AG08395 (cell line): ENCODE data around the gene DMD.
A peak's percentile ranks its signal among the peaks of the same experiment; 100 is the strongest.
"Not testable (repeated sequence)": the region's sequence is repeated elsewhere in the genome, so short reads cannot be mapped to it uniquely, and the experiment has no call there.

ENCODE experiments used
- DNase-seq: peaks from one replicate; pipeline ENCODE4 v3.0.0; 2012; ENCODE audit warnings: mixed read lengths, low spot score

The DMD gene

DNA sequence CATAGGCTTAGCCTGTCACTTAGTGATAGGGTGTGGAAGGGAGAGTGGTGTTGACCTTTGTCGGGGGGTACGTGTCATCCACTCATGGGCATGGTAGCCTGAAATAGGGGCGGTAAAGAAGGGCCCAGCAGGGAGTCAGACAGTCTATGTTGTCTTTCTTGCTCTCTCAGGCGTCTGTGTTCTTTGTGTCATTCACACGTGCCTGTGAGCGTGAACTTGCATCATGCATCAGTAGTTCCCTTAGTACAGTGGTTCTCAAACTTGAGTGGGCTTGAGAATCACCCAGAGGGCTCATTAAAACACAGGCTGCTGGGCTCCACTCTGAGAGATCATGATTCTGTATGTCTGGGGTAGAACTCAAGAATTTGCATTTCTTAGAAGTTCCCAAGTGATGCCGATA lies 1688.6 kb downstream of the DMD start:
- no peak for DNase-seq

DNA sequence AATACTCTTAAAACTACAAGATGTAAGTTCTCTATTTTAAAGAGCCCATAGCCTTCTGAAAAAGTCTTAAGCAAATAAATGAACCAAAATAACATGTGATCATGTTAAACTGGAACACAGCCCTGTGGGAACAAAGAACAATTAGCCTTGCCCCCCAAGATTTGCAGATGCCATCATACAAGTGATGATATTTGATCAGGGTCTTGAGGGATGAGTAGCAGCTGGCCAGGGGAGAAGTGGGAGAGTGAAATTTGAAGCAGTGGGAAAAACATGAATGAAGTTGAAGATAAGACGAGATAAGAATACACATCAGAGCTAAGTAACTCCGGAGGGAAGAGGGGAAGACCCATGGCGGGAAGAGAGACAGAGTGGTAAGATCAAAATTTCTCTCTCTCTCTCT lies 1689.4 kb downstream of the DMD start:
- DNase-seq, result no peak

DNA sequence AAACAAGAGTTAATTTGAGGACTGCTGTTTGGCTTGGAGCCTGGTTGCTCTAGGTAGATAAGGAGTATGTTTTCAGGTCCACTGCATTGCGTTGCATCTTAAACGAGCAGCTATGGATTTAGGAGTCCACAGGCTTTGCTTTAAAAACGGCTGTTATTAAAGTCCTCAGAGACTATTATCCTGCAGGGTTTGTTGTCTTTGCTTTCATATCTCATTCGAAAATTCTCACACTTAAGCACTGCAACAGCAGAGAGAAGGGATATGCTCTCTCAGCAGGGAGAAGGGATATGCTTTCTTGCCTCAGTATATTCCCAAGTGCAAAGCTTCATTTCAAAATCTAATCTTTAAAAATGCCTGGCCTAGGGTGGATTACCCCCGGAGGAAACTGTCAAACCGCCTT lies 1694.8 kb downstream of the DMD start:
- DNase-seq, result no peak

DNA sequence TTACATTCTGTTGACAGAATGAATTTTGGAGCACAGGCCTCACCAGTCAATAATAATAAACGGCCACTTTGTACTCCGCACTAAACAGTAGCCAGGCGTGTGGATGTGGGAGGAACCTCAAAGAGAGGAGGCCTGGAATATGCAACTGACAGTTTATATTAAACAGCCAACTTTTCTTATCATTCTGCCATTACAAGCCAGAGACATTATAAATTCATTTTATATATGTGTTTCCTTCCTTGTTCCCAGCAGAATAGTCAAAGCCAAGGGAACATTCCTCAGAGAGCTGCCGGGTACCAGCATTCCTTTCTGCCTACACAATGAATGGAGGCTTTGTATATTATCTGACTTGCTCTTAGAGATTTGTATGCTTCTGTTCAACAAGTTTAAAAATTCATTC lies 1703.0 kb downstream of the DMD start:
- DNase-seq, result peak; percentile 25

DNA sequence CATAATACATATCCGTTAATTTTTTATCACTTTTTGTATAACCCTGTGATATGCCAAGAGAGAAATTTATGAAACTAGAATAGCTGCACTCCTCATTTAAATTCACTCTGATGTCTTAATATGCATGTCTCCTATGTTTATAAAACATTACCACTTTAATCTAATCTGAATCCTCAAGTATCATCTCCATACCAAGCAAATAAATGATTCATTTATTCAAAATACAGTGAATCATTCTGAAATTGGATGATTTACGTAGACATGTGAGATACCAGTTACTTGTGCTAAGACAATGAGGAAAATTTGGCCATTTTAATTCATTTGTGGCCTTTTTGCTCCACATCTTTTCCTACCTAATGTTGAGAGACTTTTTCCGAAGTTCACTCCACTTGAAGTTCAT lies 1704.4 kb downstream of the DMD start:
- DNase-seq, result no peak

DNA sequence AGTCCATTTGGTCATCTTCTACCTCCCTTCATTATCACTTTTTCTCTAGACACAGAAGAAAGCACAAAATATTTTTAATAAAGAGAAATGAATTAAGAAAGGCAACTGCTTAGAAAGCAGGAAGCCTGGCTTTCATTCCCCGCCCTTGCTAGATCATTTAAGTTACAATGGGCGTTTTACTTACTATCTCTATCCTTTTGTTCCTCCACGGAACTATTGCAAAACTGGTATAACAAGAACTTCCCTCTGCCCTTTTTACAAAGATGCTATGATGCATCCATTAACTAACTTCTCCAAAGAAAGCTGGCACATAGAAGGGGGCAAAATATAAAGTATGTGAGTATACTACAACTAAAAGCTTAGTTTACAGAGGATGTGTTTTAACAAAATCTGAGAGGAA lies 1705.0 kb downstream of the DMD start:
- DNase-seq, result no peak

DNA sequence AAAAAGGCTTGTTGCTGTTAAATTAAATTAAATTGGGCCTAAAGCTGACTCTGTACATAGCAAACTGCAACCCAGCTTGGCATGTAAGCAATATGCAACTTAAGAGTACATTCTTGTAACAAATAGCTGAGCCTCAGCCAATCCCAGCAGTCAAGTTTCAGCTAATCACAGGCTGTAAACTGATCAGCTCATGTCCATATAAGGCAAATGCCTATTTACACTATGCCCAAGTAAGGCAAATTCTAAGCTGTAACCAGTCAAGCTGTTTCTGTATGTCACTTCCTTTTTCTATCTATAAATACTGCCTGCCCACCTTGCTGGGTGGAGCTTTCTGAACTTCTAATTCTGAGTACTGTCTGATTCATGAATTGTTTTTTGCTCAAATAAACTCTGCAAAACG lies 1710.4 kb downstream of the DMD start:
- DNase-seq, result no peak

DNA sequence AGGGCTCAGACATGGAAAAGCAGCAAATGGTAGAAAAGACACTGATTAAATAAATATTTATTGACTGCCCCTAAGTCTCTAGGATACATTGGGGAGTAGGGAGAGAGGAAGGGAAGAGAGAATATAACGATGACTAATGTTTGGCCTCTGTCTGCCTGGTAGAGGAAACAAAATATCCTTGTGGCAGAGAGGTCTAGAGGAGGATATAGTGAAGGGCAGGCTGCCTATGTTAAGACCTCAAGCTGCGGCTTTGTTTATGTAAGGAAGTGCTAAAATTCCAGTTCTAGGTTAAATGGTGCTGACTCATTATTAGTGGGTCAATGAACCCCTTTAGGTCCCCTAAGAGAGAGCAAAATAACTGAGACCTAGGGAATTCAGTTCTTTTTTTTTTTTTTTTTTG lies 1712.2 kb downstream of the DMD start:
- no peak for DNase-seq

DNA sequence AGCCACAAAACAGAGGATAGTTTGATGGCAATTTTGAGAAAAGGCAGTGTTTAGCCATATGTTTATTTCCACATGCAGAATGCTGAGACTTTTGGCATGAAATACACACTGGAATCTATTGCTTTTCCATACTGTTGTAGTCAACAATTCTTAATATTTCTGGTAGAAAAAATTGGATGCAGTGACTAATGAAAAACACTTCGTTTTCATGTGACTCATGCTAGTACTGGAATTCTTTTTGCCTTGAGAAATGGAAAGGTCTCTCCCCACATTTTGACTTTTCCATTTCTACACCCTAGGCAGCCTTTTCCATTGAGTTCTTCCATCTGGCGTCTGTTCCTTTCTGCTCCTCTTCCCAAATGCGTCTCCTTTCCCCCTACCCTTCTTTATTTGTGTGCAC lies 1714.3 kb downstream of the DMD start:
- DNase-seq, result peak; percentile 7

DNA sequence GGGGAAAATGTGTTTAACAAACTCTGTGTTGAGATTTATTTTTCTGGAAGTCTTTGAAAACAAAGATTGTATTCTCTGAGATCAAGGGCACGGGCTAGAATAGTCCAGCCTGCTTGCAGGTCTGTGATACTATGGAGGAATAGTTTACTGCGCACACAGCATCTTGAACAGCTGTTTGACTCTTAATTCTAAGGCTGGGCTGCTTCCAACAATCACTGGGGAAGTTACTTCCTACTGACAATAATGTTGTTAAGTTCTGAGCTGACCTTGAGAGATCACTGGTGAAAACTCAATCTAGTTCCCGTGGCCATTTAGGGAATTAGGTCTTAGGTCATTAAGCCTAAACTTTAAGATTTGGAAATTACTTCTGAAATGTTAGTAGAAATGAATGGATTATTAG lies 1723.4 kb downstream of the DMD start:
- no peak for DNase-seq

DNA sequence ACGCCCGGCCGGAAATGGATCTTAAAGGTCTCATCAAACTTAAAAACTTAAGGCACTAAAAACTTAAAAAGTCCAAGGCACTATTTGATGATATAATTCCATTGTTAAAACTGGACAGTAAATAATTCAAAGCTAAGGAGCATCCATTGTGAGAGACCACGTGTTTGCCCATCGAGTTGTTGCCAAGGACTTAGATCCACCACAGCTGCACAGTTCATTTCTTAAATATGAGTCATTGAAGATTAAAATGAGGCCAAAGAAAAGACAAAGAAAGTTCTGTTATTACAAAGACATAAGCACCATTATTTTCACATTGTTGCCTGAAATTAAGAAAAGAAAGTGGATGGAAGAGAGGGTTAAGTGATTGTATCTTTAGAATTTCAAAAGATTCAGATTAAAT lies 1728.0 kb downstream of the DMD start:
- peak; percentile 55 for DNase-seq

DNA sequence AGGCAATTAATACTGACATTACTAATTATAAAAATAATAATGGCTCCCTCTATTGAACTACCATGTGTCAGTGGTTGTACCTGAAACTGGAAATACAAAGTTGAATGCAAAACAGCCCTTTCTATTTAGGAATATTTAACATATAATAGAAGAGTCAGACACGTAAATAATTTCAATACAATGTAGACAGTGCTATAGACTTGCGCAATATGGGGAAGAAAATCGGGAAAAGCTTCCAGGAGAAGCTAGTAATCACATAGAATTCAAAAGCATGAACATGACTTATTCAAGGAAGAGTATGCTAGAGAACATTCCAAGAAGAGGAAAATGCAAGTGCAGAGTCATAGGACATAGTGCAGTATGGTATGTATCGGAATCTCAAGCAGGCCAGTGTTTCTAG lies 1730.7 kb downstream of the DMD start:
- DNase-seq, result no peak

DNA sequence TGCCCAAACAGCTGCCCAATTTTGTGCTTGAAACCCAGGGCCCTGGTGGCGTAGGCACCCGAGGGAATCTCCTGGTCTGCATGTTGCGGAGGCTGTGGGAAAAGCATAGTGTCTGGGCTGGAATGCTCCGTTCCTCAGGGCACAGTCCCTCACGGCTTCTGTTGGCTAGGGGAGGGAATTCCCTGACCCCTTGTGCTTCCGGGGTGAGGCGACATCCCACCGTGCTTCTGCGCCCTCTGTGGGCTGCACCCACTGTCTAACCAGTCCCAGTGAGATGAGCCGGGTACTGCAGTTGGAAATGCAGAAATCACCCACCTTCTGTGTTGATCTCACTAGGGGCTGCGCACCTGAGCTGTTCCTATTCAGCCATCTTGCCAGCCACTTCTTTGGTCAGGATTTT lies 1740.1 kb downstream of the DMD start:
- no peak for DNase-seq

DNA sequence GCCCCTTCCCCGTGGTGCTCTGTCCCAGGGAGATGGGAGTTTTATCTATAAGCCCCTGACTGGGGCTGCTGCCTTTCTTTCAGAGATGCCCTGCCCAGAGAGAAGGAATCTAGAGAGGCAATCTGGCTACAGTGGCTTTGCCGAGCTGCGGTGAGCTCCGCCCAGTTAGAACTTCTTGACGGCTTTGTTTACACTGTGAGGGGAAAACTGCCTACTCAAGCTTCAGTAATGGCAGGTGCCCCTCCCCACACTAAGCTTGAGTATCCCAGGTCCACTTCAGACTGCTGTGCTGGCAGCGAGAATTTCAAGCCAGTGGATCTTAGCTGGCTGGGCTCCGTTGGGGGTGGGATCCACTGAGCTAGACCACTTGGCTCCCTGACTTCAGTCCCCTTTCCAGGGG lies 1740.6 kb downstream of the DMD start:
- DNase-seq, result not testable (repeated sequence)

DNA sequence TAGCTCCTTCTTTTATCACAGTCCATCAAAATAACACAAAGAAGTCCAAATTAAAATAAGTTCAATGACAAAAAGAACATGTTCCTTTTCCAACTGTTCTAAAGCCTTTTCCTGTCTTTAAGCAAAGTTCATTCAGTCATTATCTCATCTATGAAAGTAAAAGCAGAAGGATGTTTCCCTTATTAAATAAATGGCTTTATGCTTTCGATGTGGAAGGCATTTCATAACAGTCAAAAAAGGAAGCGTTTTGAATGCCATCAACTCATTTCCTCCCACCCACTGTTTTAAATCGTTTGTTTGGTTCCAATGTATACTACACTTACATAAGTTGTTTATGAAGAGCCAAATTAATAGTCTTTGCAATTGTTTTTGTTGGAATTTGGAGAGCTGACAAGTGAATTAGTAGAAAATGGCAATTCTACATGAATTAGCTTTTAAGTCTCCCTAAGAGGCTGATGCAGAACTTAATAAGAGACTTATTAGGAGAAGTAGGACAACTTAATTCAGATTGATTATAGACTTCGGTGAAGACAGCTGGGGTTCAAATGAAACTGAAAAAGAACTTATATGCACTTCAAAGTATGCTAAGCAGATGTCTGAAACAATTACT lies 1746.9 kb downstream of the DMD start:
- no peak for DNase-seq

DNA sequence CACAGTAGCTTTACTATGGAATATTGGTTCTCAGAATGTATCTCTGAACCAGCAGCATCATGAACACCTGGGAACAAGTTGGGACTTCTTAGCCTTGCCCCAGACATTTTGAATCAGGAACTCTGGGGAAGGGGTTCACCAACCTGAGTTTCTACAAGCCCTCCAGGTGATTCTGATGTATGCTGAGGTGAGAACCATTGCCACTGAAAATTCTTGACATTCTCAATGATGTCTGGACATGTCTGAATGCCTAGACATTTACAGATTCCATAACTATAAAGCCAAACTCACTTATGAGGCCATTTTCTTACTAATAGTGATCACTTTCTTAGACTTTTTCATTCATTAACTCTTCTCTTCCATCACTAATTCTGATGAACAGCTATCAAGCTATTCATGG lies 1750.1 kb downstream of the DMD start:
- DNase-seq, result no peak

DNA sequence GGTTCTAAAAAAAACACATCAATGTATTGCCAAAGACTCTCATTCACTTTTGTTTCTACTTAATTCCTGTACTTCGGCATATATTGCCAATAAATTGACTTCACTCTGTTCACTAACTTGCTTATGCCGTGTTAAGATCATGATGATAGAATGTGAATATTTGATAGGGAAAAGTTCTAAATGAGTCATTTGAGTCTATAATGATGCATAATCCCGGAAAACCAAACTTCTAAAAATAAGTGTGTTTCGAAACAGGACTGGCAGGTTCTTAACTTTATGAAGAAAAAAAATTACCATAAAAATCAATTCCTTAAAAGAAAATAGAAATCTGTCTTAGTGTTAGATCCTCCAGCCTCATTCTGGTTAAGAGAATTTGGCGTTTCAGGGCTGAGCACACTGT lies 1752.0 kb downstream of the DMD start:
- no peak for DNase-seq

DNA sequence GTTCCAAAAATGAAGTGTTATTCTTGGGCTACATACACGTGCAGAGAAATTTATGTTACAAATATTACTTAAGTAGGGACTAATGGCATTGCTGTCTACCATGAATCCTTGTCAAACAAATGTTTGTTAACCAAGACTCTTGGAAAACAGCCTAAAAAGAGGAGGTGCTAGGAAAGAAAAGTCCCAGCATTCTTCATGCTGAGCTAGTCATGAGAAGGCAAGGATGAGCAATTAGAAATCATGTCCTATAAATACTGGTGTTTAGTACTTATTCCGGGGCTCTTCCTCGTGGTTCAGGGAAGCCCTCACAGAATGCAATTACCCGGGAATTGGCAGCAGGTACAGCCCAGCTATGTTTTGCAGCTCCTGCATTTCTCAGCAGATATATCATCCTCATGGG lies 1761.4 kb downstream of the DMD start:
- peak; percentile 5 for DNase-seq

DNA sequence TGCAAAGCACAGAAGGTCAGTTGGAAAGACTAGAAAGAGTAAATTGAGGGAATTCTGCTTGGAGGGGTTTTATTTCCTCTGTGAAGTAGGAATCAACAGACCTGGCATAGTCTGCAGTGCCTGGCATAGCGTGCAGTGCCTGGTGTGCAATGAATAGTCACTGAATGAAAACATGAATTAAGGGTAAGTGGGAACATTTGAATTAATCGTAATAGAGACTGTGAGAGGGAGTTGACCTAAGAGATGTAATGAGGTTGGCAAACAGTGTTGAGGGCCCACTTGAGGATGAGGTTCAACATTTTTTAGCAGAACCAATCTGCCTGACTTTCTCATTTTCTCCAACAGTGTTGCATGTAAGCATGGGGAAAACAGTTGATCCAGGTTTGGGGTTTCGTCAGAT lies 1762.3 kb downstream of the DMD start:
- no peak for DNase-seq

DNA sequence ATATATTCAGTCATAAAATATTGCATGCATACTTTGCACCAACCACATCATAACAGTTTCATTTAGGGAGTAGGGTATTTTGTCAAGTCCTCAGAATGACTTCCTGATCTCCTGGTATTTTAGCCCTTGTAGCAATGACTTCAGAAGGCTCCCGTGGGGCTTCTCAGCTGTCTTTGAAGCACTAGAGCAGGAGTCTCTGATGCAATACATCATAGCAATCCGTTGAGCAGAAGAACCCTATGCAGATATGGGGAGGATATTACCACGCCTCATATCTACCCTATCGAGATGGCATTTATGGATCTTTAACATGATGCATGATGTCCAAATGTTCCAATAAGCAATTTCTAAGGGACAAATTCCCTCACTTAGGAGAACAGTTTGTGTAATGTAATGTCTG lies 1765.8 kb downstream of the DMD start:
- no peak for DNase-seq

DNA sequence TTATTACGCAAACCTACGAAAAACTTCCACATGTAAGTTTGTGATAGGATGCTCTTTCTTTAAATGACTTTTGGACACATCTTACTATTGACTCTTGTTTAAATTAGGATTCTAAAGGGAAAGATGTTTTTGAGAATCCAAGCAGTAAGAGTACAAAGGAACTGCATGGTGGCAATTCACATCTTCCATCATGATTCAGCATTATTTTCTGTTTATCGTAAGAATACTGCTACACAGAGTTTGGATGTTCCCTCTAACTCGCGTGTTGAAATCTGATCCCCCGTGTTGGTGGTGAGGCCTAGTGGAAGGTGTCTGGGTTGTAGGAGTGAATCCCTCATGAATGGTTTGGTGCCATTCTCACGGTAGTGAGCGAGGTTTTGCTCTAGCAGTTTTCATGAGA lies 1767.7 kb downstream of the DMD start:
- no peak for DNase-seq

DNA sequence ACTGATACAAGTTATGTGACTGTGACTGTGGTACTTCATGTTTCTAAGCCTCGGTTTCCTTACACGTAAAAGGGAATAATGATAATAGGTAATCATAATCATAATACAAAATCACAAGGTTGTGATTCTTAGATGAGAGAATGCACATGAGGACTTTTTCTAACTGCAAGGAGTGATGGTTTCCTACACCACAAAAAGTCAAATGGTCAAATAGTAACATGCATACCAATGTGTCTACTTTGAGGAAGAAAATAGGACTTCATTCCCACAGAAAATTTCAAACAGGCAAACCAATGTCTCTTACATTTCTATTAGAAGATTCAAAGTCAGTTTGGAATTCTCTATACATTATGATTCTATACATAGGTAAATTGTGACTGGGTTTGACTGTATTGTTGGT lies 1770.8 kb downstream of the DMD start:
- DNase-seq, result no peak

DNA sequence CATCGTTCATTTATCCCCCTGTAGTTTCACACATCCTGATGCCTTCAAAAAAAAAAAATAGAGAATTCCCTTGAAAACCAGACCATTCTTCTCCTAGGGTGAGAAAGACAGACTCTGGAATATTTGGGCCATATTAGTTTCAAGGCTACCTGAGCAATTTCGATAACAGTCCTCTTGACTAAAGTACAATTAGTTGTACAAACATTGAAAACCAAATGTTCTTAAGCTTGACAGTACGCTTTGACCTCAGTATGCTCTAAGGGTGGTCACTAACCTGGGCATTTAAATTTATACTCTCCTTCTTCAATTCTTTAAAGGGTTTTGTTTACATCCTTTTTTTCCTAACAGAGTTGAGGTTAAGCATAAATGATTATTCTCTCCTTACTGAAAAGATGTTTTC lies 1774.9 kb downstream of the DMD start:
- no peak for DNase-seq

DNA sequence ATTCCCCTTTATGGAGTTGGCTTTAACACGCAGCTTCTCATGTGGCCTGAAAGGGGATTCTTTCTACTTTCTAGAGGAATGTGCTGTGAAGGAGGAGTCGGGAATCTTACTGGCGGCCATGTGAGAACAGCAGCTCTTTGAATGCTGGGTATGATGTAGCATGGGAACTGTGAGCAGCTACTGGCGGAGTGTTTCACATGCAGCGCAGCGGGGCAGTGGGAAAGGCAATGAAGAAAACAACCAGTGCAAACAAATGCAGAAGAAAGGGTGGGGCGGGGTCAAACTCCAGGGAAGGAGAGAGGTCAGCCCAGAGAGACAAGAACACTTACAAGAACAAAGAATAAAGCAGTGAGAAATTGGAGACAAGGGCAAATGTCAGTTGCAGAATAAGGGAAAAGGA lies 1775.8 kb downstream of the DMD start:
- no peak for DNase-seq

DNA sequence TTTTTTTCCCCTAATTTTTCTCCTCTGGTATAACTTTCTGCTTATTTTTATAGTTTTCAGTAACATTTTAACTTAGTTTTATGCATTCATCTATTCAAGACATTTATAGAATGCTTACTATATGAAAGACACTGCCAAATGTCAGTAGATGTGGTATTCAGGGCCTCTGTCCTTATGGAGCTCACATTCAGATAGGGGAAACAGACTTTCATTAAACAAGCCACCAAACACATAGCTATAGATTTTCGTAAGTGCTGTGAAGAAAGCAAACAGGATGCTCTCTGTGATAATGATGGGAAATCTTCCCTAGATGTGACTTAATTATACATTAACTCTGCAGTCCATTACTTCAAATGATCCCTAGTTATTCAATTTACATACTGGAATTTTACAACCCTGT lies 1777.5 kb downstream of the DMD start:
- no peak for DNase-seq
